GM19240 (cell line): ENCODE data around the gene TMEM215.

Source experiments
- DNase-seq: peaks from one replicate; pipeline ENCODE4 v3.0.0; 2011; ENCODE audit warnings: low spot score; ENCODE audit not compliant: insufficient read length

The TMEM215 gene

GRCh38 chr9:32832346-32832745 is 49.0 kb downstream of the TMEM215 start:
- DNase-seq = no peak
